Vagina (tissue), 2 donors: ENCODE measurements around the gene POU2F2.

Experiments used
- POLR2AphosphoS5 ChIP-seq, 2 donors: sonication (generic); formaldehyde crosslinking; IDR thresholded peaks; one replicate each; pipeline ENCODE4 v1.9.0; 2017; ENCODE audit warnings: antibody characterized with exemption in 2 of 2, mild to moderate bottlenecking in 2 of 2, low read depth in 1 of 2; ENCODE audit not compliant: insufficient read depth in 1 of 2
- TF ChIP-seq, protein P1 (sequence below), 3 experiments: fragments of 450-650 bp in 2 of 3; fragments of 200-600 bp in 1 of 3; sonication (generic) in 1 of 3; IDR thresholded peaks; one replicate each; pipeline ENCODE4 v1.5.1; 2017 to 2019; ENCODE audit warnings: antibody characterized with exemption in 3 of 3, mild to moderate bottlenecking in 2 of 3, moderate library complexity in 2 of 3

- TF ChIP-seq, protein P1, sequence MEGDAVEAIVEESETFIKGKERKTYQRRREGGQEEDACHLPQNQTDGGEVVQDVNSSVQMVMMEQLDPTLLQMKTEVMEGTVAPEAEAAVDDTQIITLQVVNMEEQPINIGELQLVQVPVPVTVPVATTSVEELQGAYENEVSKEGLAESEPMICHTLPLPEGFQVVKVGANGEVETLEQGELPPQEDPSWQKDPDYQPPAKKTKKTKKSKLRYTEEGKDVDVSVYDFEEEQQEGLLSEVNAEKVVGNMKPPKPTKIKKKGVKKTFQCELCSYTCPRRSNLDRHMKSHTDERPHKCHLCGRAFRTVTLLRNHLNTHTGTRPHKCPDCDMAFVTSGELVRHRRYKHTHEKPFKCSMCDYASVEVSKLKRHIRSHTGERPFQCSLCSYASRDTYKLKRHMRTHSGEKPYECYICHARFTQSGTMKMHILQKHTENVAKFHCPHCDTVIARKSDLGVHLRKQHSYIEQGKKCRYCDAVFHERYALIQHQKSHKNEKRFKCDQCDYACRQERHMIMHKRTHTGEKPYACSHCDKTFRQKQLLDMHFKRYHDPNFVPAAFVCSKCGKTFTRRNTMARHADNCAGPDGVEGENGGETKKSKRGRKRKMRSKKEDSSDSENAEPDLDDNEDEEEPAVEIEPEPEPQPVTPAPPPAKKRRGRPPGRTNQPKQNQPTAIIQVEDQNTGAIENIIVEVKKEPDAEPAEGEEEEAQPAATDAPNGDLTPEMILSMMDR (IDR thresholded peaks at IDR 0.05): no peak
- no peak for TF ChIP-seq POLR2AphosphoS5 (IDR thresholded peaks at IDR 0.05; ENCODE audit: insufficient read depth in 1 of 2, low read depth in 1 of 2)
Observed at GRCh38 chr19:42097461-42097860, 34.8 kb downstream of the POU2F2 start.
